Breast epithelium (tissue), 4 donors: ENCODE data around the gene ACTN2. TPM values are rescaled to one million over a fixed set of nuclear protein-coding genes. Genes with fewer than 3 reads are reported as not detected.

ENCODE experiments used
- DNase-seq, 2 donors: peaks; one replicate each; pipeline ENCODE4 v3.0.0-alpha.2; 2019; ENCODE audit warnings: low spot score in 2 of 2
- H3K27ac ChIP-seq, 2 donors: fragments of 200-600 bp; sonication (generic) in 1 of 2; one replicate each; pipeline ENCODE4 v1.5.1; 2016 to 2019; ENCODE audit warnings: mild to moderate bottlenecking in 1 of 2
- H3K27me3 ChIP-seq, 2 donors: fragments of 200-600 bp; sonication (generic) in 1 of 2; one replicate each; pipeline versions ENCODE4 v1.5.1 to v1.6.0; 2017 to 2019; ENCODE audit warnings: control low read depth in 1 of 2, mild to moderate bottlenecking in 1 of 2
- H3K36me3 ChIP-seq: fragments of 200-600 bp; one replicate; pipeline ENCODE4 v1.5.1; 2019
- H3K4me1 ChIP-seq, 2 donors: fragments of 200-600 bp; sonication (generic); one replicate each; pipeline ENCODE4 v1.5.1; 2016 to 2019; ENCODE audit warnings: control low read depth in 1 of 2
- H3K4me3 ChIP-seq, 3 donors: fragments of 200-600 bp; sonication (generic); 1 replicate in 2 of 3; 2 replicates in 1 of 3; pipeline ENCODE4 v1.5.1; 2016 to 2019; ENCODE audit warnings: mild to moderate bottlenecking in 3 of 3, moderate library complexity in 2 of 3
- H3K9me3 ChIP-seq, 2 donors: fragments of 200-600 bp; sonication (generic) in 1 of 2; one replicate each; pipeline ENCODE4 v1.5.1; 2016 to 2019; ENCODE audit warnings: control low read depth in 1 of 2
- POLR2A ChIP-seq: fragments of 450-650 bp; IDR thresholded peaks from one replicate; pipeline ENCODE4 v1.6.1; 2016; ENCODE audit warnings: antibody characterized with exemption, mild to moderate bottlenecking, moderate library complexity
- POLR2AphosphoS5 ChIP-seq, 3 donors: sonication (generic); formaldehyde crosslinking; IDR thresholded peaks; one replicate each; pipeline ENCODE4 v1.6.1; 2017; ENCODE audit warnings: antibody characterized with exemption in 3 of 3
- intact Hi-C: fragments of 100-400 bp; cut with DNase I; formaldehyde crosslinking; loops from one replicate; pipeline ENCODE4 v1.15.1; 2023; ENCODE audit warnings: low total_unique reads
- total RNA-seq, 3 donors: library from RNA; depleted of rRNA; stranded (reverse); fragments of >200 nt; gene quantifications; one replicate each; pipeline ENCODE4 v1.1.0, GENCODE V29; 2016
- TF ChIP-seq, protein P1 (sequence below), 3 donors: fragments of 450-650 bp; IDR thresholded peaks; one replicate each; pipeline ENCODE4 v1.5.1; 2016 to 2017; ENCODE audit warnings: antibody characterized with exemption in 3 of 3, mild to moderate bottlenecking in 3 of 3, moderate library complexity in 3 of 3

ACTN2 gene
- total RNA-seq, 3 donors from 2014 or later = 0.48 TPM; not detected in 2

DNA sequence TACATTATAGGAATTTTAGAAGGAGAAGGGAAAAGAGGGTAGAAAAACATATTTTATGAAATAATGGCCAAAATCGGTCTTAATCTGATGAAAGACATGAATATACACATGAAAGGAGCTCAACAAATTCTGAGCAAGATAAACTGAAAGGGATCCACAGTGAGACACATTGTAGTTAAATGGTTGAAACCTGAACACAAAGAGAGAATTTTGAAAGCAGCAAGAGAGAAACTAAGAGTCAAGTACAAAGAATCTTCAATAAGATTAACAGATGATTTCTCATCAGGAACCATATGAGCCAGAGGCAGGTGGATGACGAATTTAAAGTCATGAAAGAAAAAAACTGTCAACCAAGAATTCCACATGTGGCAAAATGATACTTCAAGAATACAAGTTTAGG is 93.0 kb downstream of the ACTN2 start:
- Histone ChIP-seq H3K27ac (no peak overlapping the region), H3K4me1 (no peaks in the 10 kb centered on the region), H3K4me3 (no peak overlapping the region), H3K36me3 (no peaks in the 10 kb centered on the region), H3K9me3 (peaks cover 14 to 19% of the 10 kb centered on the region in 2 donors), H3K27me3 (no peaks in the 10 kb centered on the region)
- no peak for TF ChIP-seq POLR2A
- TF ChIP-seq, protein P1, sequence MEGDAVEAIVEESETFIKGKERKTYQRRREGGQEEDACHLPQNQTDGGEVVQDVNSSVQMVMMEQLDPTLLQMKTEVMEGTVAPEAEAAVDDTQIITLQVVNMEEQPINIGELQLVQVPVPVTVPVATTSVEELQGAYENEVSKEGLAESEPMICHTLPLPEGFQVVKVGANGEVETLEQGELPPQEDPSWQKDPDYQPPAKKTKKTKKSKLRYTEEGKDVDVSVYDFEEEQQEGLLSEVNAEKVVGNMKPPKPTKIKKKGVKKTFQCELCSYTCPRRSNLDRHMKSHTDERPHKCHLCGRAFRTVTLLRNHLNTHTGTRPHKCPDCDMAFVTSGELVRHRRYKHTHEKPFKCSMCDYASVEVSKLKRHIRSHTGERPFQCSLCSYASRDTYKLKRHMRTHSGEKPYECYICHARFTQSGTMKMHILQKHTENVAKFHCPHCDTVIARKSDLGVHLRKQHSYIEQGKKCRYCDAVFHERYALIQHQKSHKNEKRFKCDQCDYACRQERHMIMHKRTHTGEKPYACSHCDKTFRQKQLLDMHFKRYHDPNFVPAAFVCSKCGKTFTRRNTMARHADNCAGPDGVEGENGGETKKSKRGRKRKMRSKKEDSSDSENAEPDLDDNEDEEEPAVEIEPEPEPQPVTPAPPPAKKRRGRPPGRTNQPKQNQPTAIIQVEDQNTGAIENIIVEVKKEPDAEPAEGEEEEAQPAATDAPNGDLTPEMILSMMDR (IDR thresholded peaks at IDR 0.05) = no peak
- TF ChIP-seq POLR2AphosphoS5 (IDR thresholded peaks at IDR 0.05) = no peak
- no peak for DNase-seq
- intact Hi-C loops = no loop called here

DNA sequence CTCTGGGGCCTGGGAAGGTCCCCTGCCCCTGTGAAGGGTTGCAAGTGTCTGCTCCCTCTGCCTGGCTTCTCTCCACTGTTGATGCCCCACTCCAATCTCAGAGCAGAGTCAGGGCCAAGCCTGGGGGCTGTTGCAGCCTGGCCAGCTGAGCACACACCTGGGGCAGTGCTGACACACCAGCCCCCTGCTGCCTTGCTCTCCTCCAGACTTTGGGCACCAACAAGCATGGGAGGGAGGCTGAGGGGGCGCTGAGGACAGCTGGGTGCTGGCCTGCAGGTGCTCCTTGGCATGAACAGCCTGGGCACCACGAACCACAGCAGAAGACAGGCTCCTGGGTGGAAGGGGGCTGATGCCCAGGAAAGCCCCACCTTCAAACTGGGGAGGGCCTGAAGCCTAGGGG is 99.2 kb downstream of the ACTN2 start:
- no peaks in the 10 kb centered on the region for H3K9me3 ChIP-seq
- H3K27me3 ChIP-seq = no peaks in the 10 kb centered on the region
- no peaks in the 10 kb centered on the region for H3K4me1 ChIP-seq
- intact Hi-C loops = no loop called here
- no peaks in the 10 kb centered on the region for H3K36me3 ChIP-seq
- no peak for TF ChIP-seq POLR2AphosphoS5 (IDR thresholded peaks at IDR 0.05)
- TF ChIP-seq, protein P1 (IDR thresholded peaks at IDR 0.05) = no peak
- TF ChIP-seq POLR2A = no peak
- no peak overlapping the region for H3K27ac ChIP-seq
- H3K4me3 ChIP-seq = no peak overlapping the region
- DNase-seq = no peak

DNA sequence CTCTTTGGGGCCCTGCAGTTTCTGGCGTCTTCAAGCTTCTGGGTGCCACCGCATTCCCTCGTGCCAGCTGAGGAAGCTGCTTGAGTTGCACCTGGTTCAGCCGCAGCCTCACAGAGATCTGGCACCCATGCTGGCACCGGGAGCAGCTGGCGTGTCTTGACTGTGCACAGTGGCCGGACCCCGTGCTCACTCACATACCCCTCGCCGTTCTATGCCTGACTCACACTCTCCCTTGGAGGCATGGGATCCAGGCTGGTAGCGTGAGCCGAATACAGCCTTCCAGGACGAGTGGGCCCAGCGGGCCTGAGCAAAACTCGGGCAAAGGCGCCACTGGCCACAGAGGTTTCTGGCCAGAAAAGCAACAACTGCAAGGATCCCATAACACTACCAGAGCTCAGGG is 100.2 kb downstream of the ACTN2 start:
- Histone ChIP-seq H3K36me3 (no peaks in the 10 kb centered on the region), H3K9me3 (no peaks in the 10 kb centered on the region), H3K27ac (no peak overlapping the region), H3K4me3 (no peak overlapping the region), H3K4me1 (no peaks in the 10 kb centered on the region), H3K27me3 (no peaks in the 10 kb centered on the region)
- intact Hi-C loops = no loop called here
- TF ChIP-seq POLR2A = no peak
- TF ChIP-seq POLR2AphosphoS5 (IDR thresholded peaks at IDR 0.05) = no peak
- TF ChIP-seq, protein P1 (IDR thresholded peaks at IDR 0.05) = no peak
- DNase-seq = no peak

DNA sequence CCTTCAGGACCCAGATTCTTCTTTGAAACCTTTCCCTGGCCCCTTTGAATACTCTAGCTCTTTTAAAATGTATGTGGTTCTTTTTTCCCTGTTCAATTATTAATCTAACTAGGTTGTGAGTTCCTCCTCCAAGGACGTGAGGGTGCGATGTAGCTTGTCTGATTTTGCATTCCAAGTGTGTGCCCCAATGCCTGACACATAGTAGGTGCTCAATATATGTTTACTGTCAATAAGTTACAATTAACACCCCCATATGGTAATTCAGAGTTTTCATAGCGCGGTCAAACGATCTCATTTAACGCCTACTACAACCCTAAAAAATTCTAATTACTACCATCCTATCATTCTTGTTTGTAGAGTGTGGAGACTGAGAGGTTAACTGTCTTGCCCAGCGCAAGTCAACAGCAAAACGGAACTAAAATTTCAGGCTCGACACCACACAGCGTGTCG is 108.3 kb downstream of the ACTN2 start:
- Histone ChIP-seq H3K4me1 (peaks cover 0 to 4% of the 10 kb centered on the region in 2 donors), H3K27me3 (no peaks in the 10 kb centered on the region), H3K27ac (peak overlapping the region; percentile 91 to 97), H3K9me3 (no peaks in the 10 kb centered on the region), H3K36me3 (no peaks in the 10 kb centered on the region), H3K4me3 (peak overlapping the region; percentile 72 to 100 (median 93))
- TF ChIP-seq, protein P1 (IDR thresholded peaks at IDR 0.05) = no peak
- TF ChIP-seq POLR2A (no peak), POLR2AphosphoS5 (IDR thresholded peaks at IDR 0.05) (no peak)
- no peak for DNase-seq
- intact Hi-C loops = no loop called here

DNA sequence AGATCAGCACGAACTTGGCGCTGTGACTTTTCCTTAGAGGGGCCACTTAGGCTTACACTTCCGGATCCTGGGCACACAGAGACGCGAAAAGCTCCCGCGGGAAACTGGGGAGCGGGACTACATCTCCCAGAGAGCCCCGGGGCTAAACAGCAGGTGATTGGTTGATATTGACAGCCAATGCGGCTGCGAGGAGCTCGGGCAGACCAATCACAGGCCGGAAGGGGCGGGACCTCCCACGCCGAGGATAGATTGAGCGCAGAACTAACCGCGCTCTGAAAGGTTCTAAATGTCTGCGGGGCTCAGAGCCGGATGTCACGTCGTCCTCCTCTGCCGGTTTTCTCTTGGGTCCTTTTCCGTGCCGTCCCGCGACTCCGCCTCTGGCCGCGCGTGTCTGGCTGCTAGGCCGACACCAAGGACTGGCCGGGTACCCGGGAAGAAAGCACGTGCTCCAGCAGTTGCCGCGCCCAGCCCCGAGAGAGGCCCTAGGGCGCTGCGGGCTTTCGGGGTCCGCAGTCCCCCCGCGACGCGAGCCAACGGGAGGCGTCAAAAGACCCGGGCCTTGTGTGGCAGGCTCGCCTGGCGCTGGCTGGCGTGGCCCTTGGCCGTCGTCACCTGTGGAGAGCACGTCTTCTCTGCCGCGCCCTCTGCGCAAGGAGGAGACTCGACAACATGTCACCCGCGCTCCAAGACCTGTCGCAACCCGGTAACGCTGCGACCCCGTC is 108.9 kb downstream of the ACTN2 start, which contains the start of gene MTR:
Gene MTR, plus strand, starts transcription at position 258 of the 722 bp plus-strand sequence. Its CDS starts 412 bp downstream, at position 670.
- peak within 1 kb of the TSS; percentile 91 to 97 for H3K27ac ChIP-seq
- H3K9me3 ChIP-seq = no peaks in the 10 kb centered on the region
- H3K4me3 ChIP-seq = peak within 1 kb of the TSS; percentile 72 to 100 (median 93)
- H3K27me3 ChIP-seq = no peaks in the 10 kb centered on the region
- intact Hi-C loops = no loop called here
- TF ChIP-seq POLR2A (peak; percentile 70), POLR2AphosphoS5 (IDR thresholded peaks at IDR 0.05) (peak; percentile 79 to 88 (median 84))
- TF ChIP-seq, protein P1 (IDR thresholded peaks at IDR 0.05) = no peak
- DNase-seq = peak; percentile 99
- H3K4me1 ChIP-seq = peaks cover 0 to 4% of the 10 kb centered on the region in 2 donors
- H3K36me3 ChIP-seq = no peaks in the 10 kb centered on the region
